ENCODE results near the gene CHD2. TPM values are rescaled to one million over a fixed set of nuclear protein-coding genes. Genes with fewer than 3 reads are reported as not detected.

CHD2 gene
- total RNA-seq, 1 experiment from 2014 or later = 81.8 TPM

DNA sequence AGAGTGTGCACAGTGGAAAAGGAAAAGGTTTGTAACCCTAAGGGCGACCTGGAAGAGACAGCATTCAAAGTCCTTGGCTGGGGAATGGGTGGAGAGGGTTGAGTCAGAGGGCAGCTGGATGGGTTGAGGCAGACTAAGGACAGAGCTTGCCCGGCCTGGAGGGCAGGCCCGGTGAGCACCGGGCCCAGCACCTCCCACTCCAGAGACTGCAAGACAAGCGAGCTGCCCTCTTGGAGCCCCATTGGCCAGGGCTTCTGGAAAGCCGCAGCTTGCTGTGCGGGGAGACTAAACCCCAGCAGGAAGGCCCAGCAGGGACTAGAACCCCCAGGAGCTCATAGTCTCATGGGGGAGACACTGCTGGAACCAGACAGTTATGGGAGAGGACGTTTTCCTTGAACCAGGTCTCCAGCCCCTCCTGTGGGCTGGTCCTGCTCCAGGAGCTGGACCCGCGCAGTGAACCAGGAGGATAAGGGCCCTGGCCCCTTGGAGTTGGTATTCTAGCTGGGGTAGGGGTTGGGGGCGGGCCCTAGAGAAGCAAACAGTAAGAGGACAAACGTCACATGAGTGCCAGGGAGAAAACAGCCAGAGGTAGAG, 129.8 kb downstream of the CHD2 start:
- DNase-seq (ENCODE audit: low read depth, low spot score) (no peak), ATAC-seq (peak; percentile 73)
- in situ Hi-C loops (cut with HindIII; ENCODE audit: low pct_unique_long_range_greater_than_20kb, low sequenced_read_pairs) (no loop called here), intact Hi-C loops (cut with micrococcal nuclease; ENCODE audit: unreplicated experiment) (loop anchor here (1.0 to 10.0 kb wide), 3 partner anchors 955 to 1295 kb away; no protein-coding TSS in a partner anchor)
- Histone ChIP-seq H3K27ac (ENCODE audit: low read length) (no peak overlapping the region; the same call in 1 of the 2 replicates), H3K9me3 (ENCODE audit: control insufficient read depth, insufficient read depth, low read depth, low read length) (no peaks in the 10 kb centered on the region), H3K27me3 (ENCODE audit: control insufficient read depth, insufficient read depth, low read length) (no peaks in the 10 kb centered on the region), H3K4me3 (ENCODE audit: low read depth in 2 of 2, low read length in 2 of 2) (no peak overlapping the region), H3K36me3 (ENCODE audit: control insufficient read depth, insufficient read depth, low read length) (peaks cover 16% of the 10 kb centered on the region), H3K4me1 (ENCODE audit: control insufficient read depth, insufficient read depth, low read length) (peaks cover 44% of the 10 kb centered on the region)
- ChIA-PET CTCF (interaction anchor here (0.6 to 3.5 kb wide), 8 partner anchors 9 to 1316 kb away, joined by 3 to 53 read pairs (median 3); no protein-coding TSS in a partner anchor), POLR2A (no interaction called here)
- TF ChIP-seq SIN3A (IDR thresholded peaks at IDR 0.05; ENCODE audit: borderline replicate concordance, insufficient read depth, low read depth, low read length) (no peak), POLR2AphosphoS5 (IDR thresholded peaks at IDR 0.05; ENCODE audit: low read depth, low read length) (peak; percentile 33), TCF7L2 (IDR thresholded peaks at IDR 0.05; ENCODE audit: low read depth, low read length) (no peak)
- TF ChIP-seq, protein P1, sequence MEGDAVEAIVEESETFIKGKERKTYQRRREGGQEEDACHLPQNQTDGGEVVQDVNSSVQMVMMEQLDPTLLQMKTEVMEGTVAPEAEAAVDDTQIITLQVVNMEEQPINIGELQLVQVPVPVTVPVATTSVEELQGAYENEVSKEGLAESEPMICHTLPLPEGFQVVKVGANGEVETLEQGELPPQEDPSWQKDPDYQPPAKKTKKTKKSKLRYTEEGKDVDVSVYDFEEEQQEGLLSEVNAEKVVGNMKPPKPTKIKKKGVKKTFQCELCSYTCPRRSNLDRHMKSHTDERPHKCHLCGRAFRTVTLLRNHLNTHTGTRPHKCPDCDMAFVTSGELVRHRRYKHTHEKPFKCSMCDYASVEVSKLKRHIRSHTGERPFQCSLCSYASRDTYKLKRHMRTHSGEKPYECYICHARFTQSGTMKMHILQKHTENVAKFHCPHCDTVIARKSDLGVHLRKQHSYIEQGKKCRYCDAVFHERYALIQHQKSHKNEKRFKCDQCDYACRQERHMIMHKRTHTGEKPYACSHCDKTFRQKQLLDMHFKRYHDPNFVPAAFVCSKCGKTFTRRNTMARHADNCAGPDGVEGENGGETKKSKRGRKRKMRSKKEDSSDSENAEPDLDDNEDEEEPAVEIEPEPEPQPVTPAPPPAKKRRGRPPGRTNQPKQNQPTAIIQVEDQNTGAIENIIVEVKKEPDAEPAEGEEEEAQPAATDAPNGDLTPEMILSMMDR (IDR thresholded peaks at IDR 0.05) = no peak
- TF ChIP-seq, protein P2, sequence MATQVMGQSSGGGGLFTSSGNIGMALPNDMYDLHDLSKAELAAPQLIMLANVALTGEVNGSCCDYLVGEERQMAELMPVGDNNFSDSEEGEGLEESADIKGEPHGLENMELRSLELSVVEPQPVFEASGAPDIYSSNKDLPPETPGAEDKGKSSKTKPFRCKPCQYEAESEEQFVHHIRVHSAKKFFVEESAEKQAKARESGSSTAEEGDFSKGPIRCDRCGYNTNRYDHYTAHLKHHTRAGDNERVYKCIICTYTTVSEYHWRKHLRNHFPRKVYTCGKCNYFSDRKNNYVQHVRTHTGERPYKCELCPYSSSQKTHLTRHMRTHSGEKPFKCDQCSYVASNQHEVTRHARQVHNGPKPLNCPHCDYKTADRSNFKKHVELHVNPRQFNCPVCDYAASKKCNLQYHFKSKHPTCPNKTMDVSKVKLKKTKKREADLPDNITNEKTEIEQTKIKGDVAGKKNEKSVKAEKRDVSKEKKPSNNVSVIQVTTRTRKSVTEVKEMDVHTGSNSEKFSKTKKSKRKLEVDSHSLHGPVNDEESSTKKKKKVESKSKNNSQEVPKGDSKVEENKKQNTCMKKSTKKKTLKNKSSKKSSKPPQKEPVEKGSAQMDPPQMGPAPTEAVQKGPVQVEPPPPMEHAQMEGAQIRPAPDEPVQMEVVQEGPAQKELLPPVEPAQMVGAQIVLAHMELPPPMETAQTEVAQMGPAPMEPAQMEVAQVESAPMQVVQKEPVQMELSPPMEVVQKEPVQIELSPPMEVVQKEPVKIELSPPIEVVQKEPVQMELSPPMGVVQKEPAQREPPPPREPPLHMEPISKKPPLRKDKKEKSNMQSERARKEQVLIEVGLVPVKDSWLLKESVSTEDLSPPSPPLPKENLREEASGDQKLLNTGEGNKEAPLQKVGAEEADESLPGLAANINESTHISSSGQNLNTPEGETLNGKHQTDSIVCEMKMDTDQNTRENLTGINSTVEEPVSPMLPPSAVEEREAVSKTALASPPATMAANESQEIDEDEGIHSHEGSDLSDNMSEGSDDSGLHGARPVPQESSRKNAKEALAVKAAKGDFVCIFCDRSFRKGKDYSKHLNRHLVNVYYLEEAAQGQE (IDR thresholded peaks at IDR 0.05; ENCODE audit: insufficient read depth in 1 of 2, low read depth in 2 of 2, low read length in 1 of 2) = no peak
- no TSS peak for BruUV-seq (replicated peaks)

DNA sequence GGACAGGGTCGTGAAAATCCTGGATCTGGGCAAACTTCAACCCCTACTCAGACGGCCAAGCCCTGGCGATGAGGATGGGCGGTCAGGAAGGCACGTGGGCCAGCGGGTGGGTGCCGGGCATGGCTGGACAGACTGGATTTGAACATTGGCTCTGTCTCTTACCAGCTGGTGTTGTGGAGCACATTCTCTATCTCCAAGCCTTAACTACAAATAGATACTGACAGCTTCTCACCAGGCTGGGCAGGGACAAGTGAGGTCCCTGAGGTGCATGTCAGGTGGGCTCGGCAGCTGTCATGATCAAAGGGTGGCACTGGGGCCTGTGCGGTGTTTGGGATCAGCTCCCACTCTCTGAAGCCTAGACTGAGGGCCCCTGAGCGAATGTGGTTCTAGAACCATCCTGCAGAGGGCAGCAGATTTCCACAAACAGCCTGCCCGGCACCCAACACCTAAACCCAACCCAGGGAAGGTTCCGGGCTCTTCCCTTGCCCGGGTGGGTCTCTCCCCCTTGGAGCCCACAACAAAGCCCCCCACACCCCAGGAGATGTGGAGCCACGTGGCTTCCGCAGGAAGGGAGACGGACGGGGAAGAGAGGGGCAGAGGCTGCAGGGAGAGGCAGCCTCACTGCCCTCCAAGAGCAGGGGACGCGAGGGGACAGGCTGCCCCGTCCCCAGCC, 130.4 kb downstream of the CHD2 start:
- DNase-seq (ENCODE audit: low read depth, low spot score) (peak; percentile 50), ATAC-seq (peak; percentile 81)
- TF ChIP-seq POLR2AphosphoS5 (IDR thresholded peaks at IDR 0.05; ENCODE audit: low read depth, low read length) = peak; percentile 13; the same call in 1 of the 2 replicates
- no peak for TF ChIP-seq SIN3A (IDR thresholded peaks at IDR 0.05; ENCODE audit: borderline replicate concordance, insufficient read depth, low read depth, low read length)
- TF ChIP-seq, protein P1 (IDR thresholded peaks at IDR 0.05) = peak; percentile 92
- TF ChIP-seq, protein P2 (IDR thresholded peaks at IDR 0.05; ENCODE audit: insufficient read depth in 1 of 2, low read depth in 2 of 2, low read length in 1 of 2) = no peak
- TF ChIP-seq TCF7L2 (IDR thresholded peaks at IDR 0.05; ENCODE audit: low read depth, low read length) = peak; percentile 83
- peaks cover 12% of the 10 kb centered on the region for H3K36me3 ChIP-seq (ENCODE audit: control insufficient read depth, insufficient read depth, low read length)
- POLR2A ChIA-PET = no interaction called here
- no peak overlapping the region for H3K4me3 ChIP-seq (ENCODE audit: low read depth in 2 of 2, low read length in 2 of 2)
- H3K27me3 ChIP-seq (ENCODE audit: control insufficient read depth, insufficient read depth, low read length) = no peaks in the 10 kb centered on the region
- H3K9me3 ChIP-seq (ENCODE audit: control insufficient read depth, insufficient read depth, low read depth, low read length) = no peaks in the 10 kb centered on the region
- no TSS peak for BruUV-seq (replicated peaks)
- intact Hi-C loops (cut with micrococcal nuclease; ENCODE audit: unreplicated experiment) (loop anchor here (1.0 to 10.0 kb wide), 3 partner anchors 954 to 1294 kb away; no protein-coding TSS in a partner anchor), in situ Hi-C loops (cut with HindIII; ENCODE audit: low pct_unique_long_range_greater_than_20kb, low sequenced_read_pairs) (no loop called here)
- H3K27ac ChIP-seq (ENCODE audit: low read length) = no peak overlapping the region
- CTCF ChIA-PET = interaction anchor here (0.6 to 3.5 kb wide), 7 partner anchors 10 to 1315 kb away, joined by 3 to 53 read pairs (median 3); no protein-coding TSS in a partner anchor
- peaks cover 44% of the 10 kb centered on the region for H3K4me1 ChIP-seq (ENCODE audit: control insufficient read depth, insufficient read depth, low read length)
